GM23248 (cell line): ENCODE results near the gene HDGFL2.

Source experiments
- EZH2 ChIP-seq: fragments of 200-600 bp; sonication (generic); IDR thresholded peaks from 2 replicates; pipeline ENCODE4 v1.6.1; 2018; ENCODE audit warnings: antibody characterized with exemption, mild to moderate bottlenecking; ENCODE audit not compliant: insufficient read depth, poor library complexity, severe bottlenecking
- EZH2phosphoT487 ChIP-seq: fragments of 200-600 bp; sonication (generic); IDR thresholded peaks from 2 replicates; pipeline ENCODE4 v1.6.1; 2018; ENCODE audit warnings: antibody characterized with exemption, moderate library complexity, mild to moderate bottlenecking, low read depth; ENCODE audit not compliant: insufficient read depth

DNA sequence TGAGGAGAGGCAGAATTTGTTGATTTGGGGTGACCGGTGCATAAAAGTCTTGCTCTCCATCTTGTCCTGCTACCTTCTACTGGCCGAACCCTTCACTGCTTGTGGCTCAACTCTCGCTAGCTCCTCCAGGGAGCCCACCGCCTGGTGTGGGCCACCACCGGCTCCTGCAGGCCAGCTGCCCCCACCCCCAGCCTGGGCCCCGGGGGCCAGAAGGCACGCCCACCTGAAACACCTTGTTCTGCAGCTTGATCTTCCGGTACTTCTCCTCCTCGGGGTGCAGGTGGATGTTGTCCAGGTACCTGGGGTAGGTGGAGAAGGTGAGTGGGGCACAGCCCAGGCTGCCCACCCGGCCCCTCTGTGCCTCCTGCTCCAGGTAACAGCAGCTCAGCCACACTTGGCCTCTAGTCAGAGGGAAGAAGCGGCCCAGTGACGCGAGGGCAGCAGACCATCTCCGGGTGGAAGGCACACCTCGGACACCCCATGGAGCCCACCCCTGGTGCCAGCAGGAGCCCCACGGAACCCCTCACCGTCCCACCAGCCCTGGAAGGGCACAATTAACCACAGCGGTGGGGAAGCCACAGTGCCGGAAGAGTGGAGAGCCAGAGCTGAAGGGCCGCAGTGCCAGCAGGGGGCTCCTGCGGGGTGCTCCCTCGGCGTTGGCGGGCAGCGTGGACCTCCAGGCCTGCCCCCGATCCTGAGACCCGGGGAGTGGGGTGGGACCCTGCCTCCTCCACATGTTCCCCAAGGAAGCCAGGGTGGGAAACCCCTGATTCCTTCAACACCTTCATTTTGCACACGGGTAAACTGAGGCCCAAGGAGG, 24.6 kb upstream of the HDGFL2 start:
- TF ChIP-seq EZH2 (no peak), EZH2phosphoT487 (no peak)
